ENCODE data around the gene CCDC120. TPM values are rescaled to one million over a fixed set of nuclear protein-coding genes. Genes with fewer than 3 reads are reported as not detected.
A peak's percentile ranks its signal among the peaks of the same experiment; 100 is the strongest.

The CCDC120 gene
- total and polyA plus RNA-seq, 9 of the 15 experiments (the other 6 are each of a cell fraction or from before 2014, with no cell fraction given): 0.13 to 3.6 (median 0.54) TPM

- TF ChIP-seq CHD1 (IDR thresholded peaks at IDR 0.05; ENCODE audit: low read length): no peak
- no peak for TF ChIP-seq CREM (IDR thresholded peaks at IDR 0.05; ENCODE audit: low read depth)
- TF ChIP-seq ZBTB7A (IDR thresholded peaks at IDR 0.05; ENCODE audit: borderline replicate concordance, control insufficient read depth, low read depth, low read length): peak; percentile 64; the same call in 1 of the 2 replicates
- peak; percentile 76 for TF ChIP-seq VEZF1 (CRISPR knock-in tag; IDR thresholded peaks at IDR 0.05)
- TF ChIP-seq MAZ (CRISPR knock-in tag; conservative IDR thresholded peaks at IDR 0.05 in 1 of 2, IDR thresholded peaks at IDR 0.05 in 1 of 2): peak in 1 of 2 experiments; percentile 39; a peak in 1 of 4 replicates
- no peak for TF ChIP-seq ZNF584 (CRISPR knock-in tag; IDR thresholded peaks at IDR 0.05; ENCODE audit: low read depth)
- TF ChIP-seq PKNOX1 (IDR thresholded peaks at IDR 0.05): no peak
- TF ChIP-seq NR2C1 (IDR thresholded peaks at IDR 0.05): peak; percentile 94
- peak; percentile 94 for TF ChIP-seq NR2C1 (tag; IDR thresholded peaks at IDR 0.05)
- peak; percentile 92 for TF ChIP-seq NR2C2 (CRISPR knock-in tag; IDR thresholded peaks at IDR 0.05)
- peak; percentile 96 for TF ChIP-seq NR2C2 (tag; IDR thresholded peaks at IDR 0.05)
Measured at GRCh38 chrX:49053223-49054072, 5.4 kb upstream of the CCDC120 start (continued).
